K562 (cell line): ENCODE measurements around the gene SNX30. TPM values are rescaled to one million over a fixed set of nuclear protein-coding genes. Genes with fewer than 3 reads are reported as not detected.

ENCODE experiments used
- FOXK1 ChIP-seq: sonication (generic); formaldehyde crosslinking; IDR thresholded peaks from 2 replicates; pipeline ENCODE4 v1.8.0; 2022; ENCODE audit warnings: missing genetic modification reagents, mild to moderate bottlenecking, borderline replicate concordance
- GATAD2A ChIP-seq: fragments of 450-650 bp; IDR thresholded peaks from 2 replicates; pipeline ENCODE4 v1.6.1; 2017
- HNRNPH1 ChIP-seq: fragments of 200-400 bp; formaldehyde crosslinking; optimal IDR thresholded peaks from 2 replicates; pipeline ENCODE3; 2017; ENCODE audit warnings: low read depth, mild to moderate bottlenecking, low read length, moderate library complexity
- NELFE ChIP-seq: IDR thresholded peaks from 2 replicates; pipeline ENCODE4 v1.6.1; 2011; ENCODE audit warnings: mild to moderate bottlenecking; ENCODE audit not compliant: insufficient read depth, insufficient read length
- SAFB ChIP-seq: fragments of 200-400 bp; formaldehyde crosslinking; IDR thresholded peaks from 2 replicates; pipeline ENCODE4 v1.6.1; 2017; ENCODE audit warnings: low read depth, low read length, borderline replicate concordance
- SIN3A ChIP-seq, 2 experiments: fragments of 150-350 bp in 1 of 2; IDR thresholded peaks; 2 replicates each; pipeline ENCODE4 v1.6.1; 2011 to 2016; ENCODE audit warnings: borderline replicate concordance in 2 of 2, low read depth in 2 of 2, low read length in 2 of 2, mild to moderate bottlenecking in 2 of 2, moderate library complexity in 2 of 2; ENCODE audit not compliant: control insufficient read depth in 1 of 2
- SMARCE1 ChIP-seq: fragments of 450-650 bp; IDR thresholded peaks from 2 replicates; pipeline ENCODE4 v1.7.1; 2016; ENCODE audit warnings: mild to moderate bottlenecking
- TGIF2 ChIP-seq: sonication (generic); formaldehyde crosslinking; IDR thresholded peaks from 2 replicates; pipeline ENCODE4 v1.8.1; 2022; ENCODE audit warnings: mild to moderate bottlenecking, missing genetic modification reagents, moderate library complexity
- ZFP1 ChIP-seq: fragments of 450-650 bp; formaldehyde crosslinking; IDR thresholded peaks from 2 replicates; pipeline ENCODE4 v1.4.0; 2020; ENCODE audit warnings: mild to moderate bottlenecking, mixed read lengths
- ZNF197 ChIP-seq: fragments of 200-800 bp; sonication (Bioruptor generic); IDR thresholded peaks from 2 replicates; pipeline ENCODE4 v1.6.1; 2016; ENCODE audit warnings: low read depth, missing genetic modification characterization, missing compliant biosample characterization
- ZNF239 ChIP-seq: fragments of 250-450 bp; sonication (Bioruptor Pico); IDR thresholded peaks from 2 replicates; pipeline ENCODE4 v1.4.0; 2020; ENCODE audit warnings: mild to moderate bottlenecking
- ZNF436 ChIP-seq: fragments of 250-450, 450-650 bp; sonication (Bioruptor Pico); formaldehyde crosslinking; IDR thresholded peaks from 2 replicates; pipeline ENCODE4 v1.7.0; 2020; ENCODE audit warnings: mild to moderate bottlenecking
- polyA plus RNA-seq, 8 experiments: library from polyadenylated mRNA; depleted of rRNA in 4 of 8; stranded (reverse) in 5 of 8; unstranded in 3 of 8; fragments of >200 nt; fragmentation: Nextera tagmentation in 2 of 8; fragmentation: Illumina TruSeq in 1 of 8; extraction: Ambion mirVana in 2 of 8; extraction: Trizol in 1 of 8; gene quantifications; 2 replicates each; pipeline versions ENCODE4 v1.2.1 to v1.2.3, GENCODE V29; 2011 to 2014; ENCODE audit warnings: inconsistent platforms in 1 of 8, missing spikeins in 1 of 8
- total RNA-seq, 7 experiments: library from RNA; depleted of rRNA in 6 of 7; stranded (reverse); fragments of >200 nt in 6 of 7; fragmentation: Illumina TruSeq in 2 of 7; extraction: Trizol in 2 of 7; gene quantifications; 2 replicates each; pipeline versions ENCODE4 v1.2.1 to v1.2.3, GENCODE V29; 2011 to 2021; ENCODE audit warnings: low replicate concordance in 1 of 7
- TF ChIP-seq, protein P1 (sequence below): sonication (generic); formaldehyde crosslinking; IDR thresholded peaks from 2 replicates; pipeline ENCODE4 v1.8.1; 2022; ENCODE audit warnings: missing genetic modification reagents
- TF ChIP-seq, protein P2 (sequence below): IDR thresholded peaks from 2 replicates; pipeline ENCODE4 v1.6.1; 2016; ENCODE audit warnings: missing genetic modification characterization, missing compliant biosample characterization
- TF ChIP-seq, protein P3 (sequence below): fragments of 250-450 bp; sonication (Bioruptor Pico); IDR thresholded peaks from 2 replicates; pipeline ENCODE4 v1.8.0; 2021; ENCODE audit warnings: moderate library complexity, mild to moderate bottlenecking, inconsistent platforms
- TF ChIP-seq, protein P4 (sequence below), 3 experiments: fragments of 200-800 bp in 1 of 3; sonication (Bioruptor generic) in 1 of 3; sonication (generic) in 1 of 3; formaldehyde crosslinking in 1 of 3; IDR thresholded peaks; 2 replicates each; pipeline versions ENCODE4 v1.6.1 to v1.8.0; 2016 to 2022; ENCODE audit warnings: mild to moderate bottlenecking in 2 of 3, missing compliant biosample characterization in 2 of 3, missing genetic modification characterization in 2 of 3, missing genetic modification reagents in 1 of 3
- TF ChIP-seq, protein P5 (sequence below): fragments of 450-650 bp; formaldehyde crosslinking; IDR thresholded peaks from 2 replicates; pipeline ENCODE4 v1.4.0; 2022; ENCODE audit warnings: missing genetic modification characterization
- TF ChIP-seq, protein P6 (sequence below): fragments of 250-450 bp; sonication (Bioruptor Pico); IDR thresholded peaks from 2 replicates; pipeline ENCODE4 v1.8.0; 2022; ENCODE audit warnings: moderate library complexity, mild to moderate bottlenecking, inconsistent platforms

SNX30 gene
- total and polyA plus RNA-seq, 9 of the 15 experiments (the other 6 are each of a cell fraction or from before 2014, with no cell fraction given): 0.76 to 5.9 (median 3.3) TPM

DNA sequence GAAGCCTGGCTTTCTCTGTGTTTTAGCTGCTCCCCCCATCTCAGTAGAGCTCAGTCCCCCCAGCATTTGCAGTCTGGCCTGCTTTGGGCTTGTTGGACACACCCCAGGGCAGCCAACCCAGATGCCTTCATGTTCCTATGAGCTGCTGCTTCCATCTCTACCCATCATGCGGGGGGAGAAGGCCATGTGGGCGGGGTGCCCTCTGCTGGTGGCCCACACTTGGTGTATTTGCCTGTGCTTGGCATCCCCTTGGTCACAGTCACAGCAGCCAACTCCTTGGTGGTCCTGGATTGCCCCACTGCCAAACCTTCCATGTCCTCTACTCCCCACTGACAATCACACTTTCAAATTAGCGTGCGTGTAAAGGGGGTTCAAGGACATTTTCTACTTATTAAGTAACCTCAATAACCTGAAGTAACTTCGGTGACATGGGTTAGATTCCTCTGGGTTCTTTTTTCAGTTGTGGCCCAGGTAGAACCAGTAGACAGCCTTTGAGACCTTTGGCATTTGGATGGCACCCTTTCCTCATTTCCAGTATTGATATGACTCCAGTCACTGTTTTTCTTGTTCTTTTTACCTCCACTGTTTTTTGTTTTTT is 42.8 kb downstream of the SNX30 start (continued):
- TF ChIP-seq HNRNPH1 (no peak), FOXK1 (CRISPR knock-in tag) (no peak), ZNF197 (CRISPR knock-in tag) (no peak), GATAD2A (no peak), NELFE (no peak), ZNF436 (CRISPR knock-in tag) (no peak), ZFP1 (CRISPR knock-in tag) (no peak), SAFB (no peak), TGIF2 (CRISPR knock-in tag) (no peak), SMARCE1 (no peak), ZNF239 (no peak), SIN3A (IDR thresholded peaks at IDR 0.05; ENCODE audit: borderline replicate concordance in 2 of 2, control insufficient read depth in 1 of 2, low read depth in 2 of 2, low read length in 2 of 2) (no peak)
- TF ChIP-seq, protein P1, sequence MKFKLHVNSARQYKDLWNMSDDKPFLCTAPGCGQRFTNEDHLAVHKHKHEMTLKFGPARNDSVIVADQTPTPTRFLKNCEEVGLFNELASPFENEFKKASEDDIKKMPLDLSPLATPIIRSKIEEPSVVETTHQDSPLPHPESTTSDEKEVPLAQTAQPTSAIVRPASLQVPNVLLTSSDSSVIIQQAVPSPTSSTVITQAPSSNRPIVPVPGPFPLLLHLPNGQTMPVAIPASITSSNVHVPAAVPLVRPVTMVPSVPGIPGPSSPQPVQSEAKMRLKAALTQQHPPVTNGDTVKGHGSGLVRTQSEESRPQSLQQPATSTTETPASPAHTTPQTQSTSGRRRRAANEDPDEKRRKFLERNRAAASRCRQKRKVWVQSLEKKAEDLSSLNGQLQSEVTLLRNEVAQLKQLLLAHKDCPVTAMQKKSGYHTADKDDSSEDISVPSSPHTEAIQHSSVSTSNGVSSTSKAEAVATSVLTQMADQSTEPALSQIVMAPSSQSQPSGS: no peak
- TF ChIP-seq, protein P2, sequence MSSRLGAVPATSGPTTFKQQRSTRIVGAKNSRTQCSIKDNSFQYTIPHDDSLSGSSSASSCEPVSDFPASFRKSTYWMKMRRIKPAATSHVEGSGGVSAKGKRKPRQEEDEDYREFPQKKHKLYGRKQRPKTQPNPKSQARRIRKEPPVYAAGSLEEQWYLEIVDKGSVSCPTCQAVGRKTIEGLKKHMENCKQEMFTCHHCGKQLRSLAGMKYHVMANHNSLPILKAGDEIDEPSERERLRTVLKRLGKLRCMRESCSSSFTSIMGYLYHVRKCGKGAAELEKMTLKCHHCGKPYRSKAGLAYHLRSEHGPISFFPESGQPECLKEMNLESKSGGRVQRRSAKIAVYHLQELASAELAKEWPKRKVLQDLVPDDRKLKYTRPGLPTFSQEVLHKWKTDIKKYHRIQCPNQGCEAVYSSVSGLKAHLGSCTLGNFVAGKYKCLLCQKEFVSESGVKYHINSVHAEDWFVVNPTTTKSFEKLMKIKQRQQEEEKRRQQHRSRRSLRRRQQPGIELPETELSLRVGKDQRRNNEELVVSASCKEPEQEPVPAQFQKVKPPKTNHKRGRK (tag): no peak
- TF ChIP-seq, protein P3, sequence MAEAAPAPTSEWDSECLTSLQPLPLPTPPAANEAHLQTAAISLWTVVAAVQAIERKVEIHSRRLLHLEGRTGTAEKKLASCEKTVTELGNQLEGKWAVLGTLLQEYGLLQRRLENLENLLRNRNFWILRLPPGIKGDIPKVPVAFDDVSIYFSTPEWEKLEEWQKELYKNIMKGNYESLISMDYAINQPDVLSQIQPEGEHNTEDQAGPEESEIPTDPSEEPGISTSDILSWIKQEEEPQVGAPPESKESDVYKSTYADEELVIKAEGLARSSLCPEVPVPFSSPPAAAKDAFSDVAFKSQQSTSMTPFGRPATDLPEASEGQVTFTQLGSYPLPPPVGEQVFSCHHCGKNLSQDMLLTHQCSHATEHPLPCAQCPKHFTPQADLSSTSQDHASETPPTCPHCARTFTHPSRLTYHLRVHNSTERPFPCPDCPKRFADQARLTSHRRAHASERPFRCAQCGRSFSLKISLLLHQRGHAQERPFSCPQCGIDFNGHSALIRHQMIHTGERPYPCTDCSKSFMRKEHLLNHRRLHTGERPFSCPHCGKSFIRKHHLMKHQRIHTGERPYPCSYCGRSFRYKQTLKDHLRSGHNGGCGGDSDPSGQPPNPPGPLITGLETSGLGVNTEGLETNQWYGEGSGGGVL: no peak
- TF ChIP-seq, protein P4, sequence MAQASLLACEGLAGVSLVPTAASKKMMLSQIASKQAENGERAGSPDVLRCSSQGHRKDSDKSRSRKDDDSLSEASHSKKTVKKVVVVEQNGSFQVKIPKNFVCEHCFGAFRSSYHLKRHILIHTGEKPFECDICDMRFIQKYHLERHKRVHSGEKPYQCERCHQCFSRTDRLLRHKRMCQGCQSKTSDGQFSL (CRISPR knock-in tag; IDR thresholded peaks at IDR 0.05): peak; percentile 69; the same call in 1 of the 2 replicates
- TF ChIP-seq, protein P4 (tag; IDR thresholded peaks at IDR 0.05): no peak
- TF ChIP-seq, protein P5, sequence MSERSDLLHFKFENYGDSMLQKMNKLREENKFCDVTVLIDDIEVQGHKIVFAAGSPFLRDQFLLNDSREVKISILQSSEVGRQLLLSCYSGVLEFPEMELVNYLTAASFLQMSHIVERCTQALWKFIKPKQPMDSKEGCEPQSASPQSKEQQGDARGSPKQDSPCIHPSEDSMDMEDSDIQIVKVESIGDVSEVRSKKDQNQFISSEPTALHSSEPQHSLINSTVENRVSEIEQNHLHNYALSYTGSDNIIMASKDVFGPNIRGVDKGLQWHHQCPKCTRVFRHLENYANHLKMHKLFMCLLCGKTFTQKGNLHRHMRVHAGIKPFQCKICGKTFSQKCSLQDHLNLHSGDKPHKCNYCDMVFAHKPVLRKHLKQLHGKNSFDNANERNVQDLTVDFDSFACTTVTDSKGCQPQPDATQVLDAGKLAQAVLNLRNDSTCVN (CRISPR knock-in tag): no peak
- TF ChIP-seq, protein P6, sequence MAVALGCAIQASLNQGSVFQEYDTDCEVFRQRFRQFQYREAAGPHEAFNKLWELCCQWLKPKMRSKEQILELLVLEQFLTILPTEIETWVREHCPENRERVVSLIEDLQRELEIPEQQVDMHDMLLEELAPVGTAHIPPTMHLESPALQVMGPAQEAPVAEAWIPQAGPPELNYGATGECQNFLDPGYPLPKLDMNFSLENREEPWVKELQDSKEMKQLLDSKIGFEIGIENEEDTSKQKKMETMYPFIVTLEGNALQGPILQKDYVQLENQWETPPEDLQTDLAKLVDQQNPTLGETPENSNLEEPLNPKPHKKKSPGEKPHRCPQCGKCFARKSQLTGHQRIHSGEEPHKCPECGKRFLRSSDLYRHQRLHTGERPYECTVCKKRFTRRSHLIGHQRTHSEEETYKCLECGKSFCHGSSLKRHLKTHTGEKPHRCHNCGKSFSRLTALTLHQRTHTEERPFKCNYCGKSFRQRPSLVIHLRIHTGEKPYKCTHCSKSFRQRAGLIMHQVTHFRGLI: no peak
